Jurkat, Clone E6-1 (cell line): ENCODE measurements around the gene ADSL.

Experiments
- DNase-seq: peaks from one replicate; pipeline ENCODE4 v3.0.0-alpha.2; 2011; ENCODE audit warnings: low read depth, low spot score
- H3K4me3 ChIP-seq: 2 replicates; pipeline ENCODE4 v1.5.1; 2011; ENCODE audit warnings: mild to moderate bottlenecking, low read length, control low read depth, moderate library complexity

The ADSL gene

DNA sequence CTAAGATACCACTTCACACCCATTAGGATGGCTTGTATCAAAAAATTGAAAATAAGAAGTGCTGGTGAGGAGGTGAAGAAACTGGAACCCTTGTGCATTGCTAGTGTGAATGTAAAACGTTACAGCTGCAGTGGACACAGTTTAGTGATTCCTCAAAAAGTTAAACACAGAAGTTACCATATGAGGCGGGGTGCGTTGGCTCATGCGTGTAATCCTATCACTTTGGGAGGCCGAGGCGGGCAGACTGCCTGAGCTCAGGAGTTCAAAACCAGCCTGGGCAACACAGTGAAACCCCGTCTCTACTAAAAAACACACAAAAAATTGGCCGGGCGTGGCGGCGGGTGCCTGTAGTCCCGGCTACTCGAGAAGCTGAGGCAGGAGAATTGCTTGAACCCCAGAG, 67.6 kb downstream of the ADSL start:
- no peak overlapping the region for H3K4me3 ChIP-seq

DNA sequence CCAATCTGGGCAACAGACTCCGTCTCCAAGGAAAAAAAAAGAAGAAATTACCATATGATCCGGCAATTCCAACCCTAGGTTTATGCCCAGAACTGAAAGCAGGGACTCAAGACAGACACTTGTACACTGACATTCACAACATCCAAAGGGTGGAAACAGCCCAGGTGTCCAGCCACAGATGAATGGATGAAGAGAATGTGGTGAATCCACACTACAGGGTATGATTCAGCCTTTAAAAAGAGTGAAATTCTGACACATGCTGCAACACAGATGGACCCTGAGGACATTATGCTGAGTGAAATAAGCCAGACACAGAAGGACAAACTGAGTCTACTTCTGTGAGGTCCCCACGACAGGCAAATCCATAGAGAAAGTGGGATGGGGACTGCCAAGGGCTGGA, 68.0 kb downstream of the ADSL start:
- no peak overlapping the region for H3K4me3 ChIP-seq
- no peak for DNase-seq

More for the DNA sequence above, 67.6 kb downstream of the ADSL start:
- no peak for DNase-seq

DNA sequence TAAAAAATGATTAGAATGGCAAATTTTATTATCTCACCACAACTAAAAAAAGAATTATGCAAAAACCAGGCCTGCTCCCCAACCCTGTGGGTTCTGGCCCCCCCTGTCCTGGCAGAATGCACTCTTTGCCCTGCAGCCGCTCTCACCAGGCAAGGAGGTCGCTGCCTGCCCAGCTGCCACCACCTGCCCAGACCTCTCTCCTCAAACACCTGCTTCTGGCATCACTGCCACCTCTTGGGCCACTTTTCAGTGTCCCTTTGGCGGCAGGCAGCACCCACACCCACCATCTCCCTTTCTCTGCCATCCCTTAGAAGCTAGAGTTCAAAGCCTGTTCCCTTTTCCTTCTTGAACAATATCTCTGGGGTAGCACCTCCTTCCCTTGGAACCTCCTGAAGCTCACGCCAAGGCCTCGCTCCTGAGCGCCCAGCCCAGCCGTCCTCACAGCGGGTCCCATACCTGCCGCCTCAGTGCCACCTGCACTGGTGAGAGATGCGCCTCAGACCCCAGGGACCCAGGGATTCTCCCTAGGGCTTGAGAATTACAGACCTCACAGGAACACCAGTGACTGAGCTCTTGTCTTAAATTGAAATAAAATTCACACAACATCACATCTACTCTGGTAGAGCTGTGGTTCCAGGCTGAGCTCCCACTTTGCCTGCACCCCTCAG, 68.7 kb downstream of the ADSL start:
- no peak overlapping the region for H3K4me3 ChIP-seq
- no peak for DNase-seq

DNA sequence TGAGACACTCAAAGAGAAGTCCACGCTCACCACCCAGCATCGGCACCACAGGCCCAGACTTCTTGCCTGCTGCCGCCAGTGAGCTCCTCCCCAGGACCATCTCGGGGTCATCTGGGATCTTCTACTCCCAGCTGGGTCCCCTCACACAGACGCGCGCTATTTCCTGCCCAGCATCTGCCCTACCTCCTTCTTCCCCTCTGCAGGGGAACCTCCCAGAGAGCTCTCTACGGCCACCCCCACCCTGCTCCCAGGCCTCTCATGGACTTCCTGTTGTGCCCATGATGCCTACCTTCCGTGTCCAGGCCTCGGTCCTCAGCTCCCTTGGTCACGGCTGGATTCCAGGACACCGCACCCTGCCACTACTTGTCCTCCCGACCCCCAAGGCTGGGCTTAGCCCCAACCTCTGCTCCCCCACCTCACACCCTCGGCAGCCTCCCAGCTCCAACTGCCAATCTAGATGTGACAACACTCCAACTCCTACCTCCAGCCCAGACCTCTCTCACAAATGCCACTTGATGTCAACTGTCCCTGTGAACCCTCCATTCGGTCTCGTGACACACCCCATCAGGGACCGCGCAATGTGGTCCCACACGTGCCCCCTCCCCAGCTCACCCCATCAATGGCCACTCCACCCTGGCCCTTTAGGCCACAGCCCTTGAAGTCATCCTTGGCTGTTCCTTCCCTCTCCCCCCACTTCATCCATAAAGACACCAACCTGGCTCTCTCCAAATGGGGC, 69.4 kb downstream of the ADSL start:
- DNase-seq = no peak
- no peak overlapping the region for H3K4me3 ChIP-seq

DNA sequence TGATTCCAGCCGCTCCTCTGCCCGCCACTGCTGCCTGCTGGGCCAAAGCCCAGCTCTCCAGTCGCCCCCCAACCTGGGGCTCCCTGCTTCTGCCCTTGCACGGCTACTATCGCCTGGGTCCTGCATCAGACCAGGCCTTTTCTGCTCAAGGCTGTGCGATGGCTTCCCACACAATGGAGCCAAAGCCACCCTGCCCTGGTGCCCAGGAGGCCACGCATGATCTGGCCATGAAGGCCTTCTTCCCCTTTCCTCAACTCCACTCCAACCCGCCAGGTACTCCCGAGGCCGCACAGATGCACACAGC, 69.9 kb downstream of the ADSL start:
- no peak for DNase-seq
- no peak overlapping the region for H3K4me3 ChIP-seq

DNA sequence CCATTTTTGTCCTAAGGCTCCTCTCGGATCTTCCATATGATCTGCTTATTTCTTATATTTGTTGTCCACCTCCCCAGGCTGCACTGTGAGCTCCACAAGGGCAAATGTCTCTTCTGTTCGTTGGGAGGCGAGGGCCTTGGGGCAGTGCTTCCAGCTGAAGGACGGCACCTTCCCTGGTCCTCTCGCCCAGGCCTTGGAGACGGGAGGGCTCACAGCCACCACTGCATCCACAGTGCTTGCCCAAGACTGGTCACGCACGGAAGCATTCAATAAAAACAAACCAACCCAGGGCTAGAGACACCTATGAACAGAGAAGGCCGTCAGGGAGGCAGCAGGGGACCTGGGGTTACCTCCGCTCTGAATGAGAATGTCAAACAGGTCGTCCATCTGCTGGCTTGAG, 70.3 kb downstream of the ADSL start:
- DNase-seq = no peak
- H3K4me3 ChIP-seq = no peak overlapping the region

DNA sequence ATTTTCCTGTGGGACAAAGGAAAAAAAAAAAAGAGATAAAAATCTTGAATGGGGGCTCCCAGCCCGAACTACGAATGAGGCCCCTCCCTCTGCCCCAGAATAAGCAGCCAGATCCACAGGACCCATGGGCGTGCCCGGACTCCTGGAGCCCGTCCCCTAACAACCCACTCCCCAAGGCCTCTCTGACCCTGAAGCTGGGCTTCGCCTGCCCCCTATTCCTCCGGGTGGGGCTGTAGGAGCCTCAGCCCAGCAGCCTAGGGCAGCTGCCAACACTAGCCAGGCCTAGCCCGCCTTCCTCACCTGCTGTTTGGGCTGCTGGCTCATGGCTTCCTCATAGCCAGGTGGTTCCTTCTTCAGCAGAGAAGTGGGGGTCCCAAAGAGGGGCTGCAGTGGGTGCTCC, 70.7 kb downstream of the ADSL start:
- no peak overlapping the region for H3K4me3 ChIP-seq
- no peak for DNase-seq

DNA sequence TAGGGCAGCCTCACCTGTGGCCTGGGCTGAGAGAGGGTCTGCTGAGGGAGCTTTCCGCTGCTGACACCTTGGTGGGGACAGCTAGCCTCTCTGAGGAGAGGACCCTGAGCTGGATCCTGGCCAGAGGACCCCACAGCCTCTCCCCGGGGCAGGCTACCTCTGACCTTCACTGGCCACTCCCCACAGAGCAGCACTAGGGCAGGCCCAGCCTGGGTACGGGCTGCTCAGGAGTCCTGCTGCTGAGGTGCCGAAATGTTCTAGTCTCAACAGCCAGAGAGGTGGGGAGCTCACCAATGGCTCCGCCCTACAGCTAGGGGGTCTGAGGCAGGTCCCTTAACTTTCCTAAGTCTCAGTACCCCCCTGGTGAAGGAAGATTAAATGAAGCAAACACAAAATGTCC, 71.6 kb downstream of the ADSL start:
- no peak for DNase-seq
- H3K4me3 ChIP-seq = no peak overlapping the region

DNA sequence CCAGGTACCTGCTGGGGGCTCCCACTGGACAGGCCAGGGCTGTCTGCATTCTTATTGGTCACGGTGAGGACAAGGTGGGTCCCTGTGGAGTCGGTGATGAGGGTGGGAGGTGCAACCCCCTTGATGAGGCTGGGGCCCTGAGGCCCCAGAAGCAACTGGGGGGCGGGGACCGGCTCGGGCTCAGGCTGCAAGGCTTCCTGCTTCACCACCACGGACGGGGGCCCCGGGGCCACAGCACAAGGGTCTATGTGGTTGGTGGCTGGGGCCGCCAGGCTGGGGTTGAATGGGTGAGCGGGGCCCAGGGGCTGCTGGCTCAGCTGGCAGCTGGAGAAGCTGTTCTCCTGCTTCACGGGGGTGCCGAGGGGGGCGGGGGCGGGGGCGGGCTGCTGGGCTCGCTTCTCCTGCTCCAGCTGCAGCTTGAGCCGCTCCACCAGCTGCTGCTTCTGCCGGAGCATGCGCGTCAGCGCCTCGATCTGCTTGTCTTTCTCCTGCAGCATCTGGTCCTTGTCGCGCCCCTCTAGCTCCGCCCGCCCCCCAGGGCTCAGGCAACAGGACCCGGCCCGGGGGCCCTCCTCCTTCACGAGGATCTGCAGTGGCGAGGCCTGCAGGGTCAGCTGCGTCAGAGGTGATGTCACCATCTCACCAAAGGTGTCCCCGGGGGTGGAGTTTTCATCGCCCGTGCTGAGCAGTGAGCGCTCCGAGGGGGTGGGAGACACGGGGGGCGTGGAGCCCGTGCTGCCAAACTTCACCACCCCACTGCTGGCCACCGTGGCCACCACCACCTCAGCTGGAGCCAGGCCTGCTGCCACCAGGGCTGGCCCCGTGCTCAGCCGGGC, 72.3 kb downstream of the ADSL start:
- H3K4me3 ChIP-seq = no peak overlapping the region
- DNase-seq = no peak

DNA sequence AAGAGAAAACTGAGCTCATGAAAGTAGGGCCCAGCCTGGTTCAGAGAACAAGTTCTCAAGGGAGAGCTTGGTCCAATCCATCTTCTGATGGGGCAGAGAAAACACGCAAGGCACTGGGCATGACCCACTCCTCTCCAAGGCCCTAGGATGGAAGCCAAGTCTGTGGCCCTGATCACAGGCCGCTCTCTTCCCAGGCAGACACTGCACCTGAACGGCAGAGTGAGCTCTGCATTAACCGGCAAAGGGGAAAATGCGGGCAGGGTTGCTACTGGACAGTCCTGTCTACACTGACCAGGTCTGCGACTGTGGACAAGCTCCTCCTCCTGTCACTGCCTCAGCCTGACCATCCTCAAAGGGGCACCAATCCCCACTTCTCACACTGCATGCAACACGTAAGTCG, 73.4 kb downstream of the ADSL start:
- H3K4me3 ChIP-seq = no peak overlapping the region
- no peak for DNase-seq

DNA sequence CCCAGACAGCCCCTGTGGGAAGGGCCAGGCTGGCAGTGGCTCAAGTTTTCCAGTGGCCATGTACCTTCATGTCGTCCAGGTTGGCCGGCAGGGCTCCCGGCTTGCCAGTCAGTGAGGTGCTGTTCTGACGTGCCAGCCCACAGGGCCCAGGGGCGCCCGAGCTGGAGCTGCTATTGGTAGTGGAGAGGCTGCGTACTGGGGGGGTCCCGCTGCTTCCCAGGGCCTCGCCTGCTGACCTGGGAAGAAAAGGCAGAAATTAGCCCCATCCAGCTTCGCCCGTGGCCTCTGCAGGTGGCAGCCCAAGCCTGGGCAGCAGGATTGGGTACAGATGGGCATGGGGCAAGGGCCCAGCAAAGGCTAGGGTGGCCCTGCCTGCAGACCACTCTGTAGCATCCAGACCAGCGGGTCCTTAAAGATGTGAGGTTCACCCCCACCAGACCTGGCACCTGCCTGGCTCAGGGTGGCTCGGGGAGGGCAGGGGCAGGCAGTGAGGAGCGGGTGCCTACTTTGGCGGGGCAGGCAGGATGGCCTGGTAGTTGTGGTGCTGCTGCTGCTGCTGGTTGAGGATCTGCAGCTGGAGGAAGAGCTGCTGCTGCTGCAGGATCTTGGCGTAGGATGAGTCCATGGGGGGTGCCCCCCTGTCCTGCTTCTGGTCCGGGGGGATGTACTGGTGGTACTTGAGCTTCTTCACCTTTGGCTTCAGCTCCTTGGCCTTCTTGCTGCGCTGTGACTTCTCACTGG, 74.2 kb downstream of the ADSL start:
- DNase-seq = no peak
- no peak overlapping the region for H3K4me3 ChIP-seq

DNA sequence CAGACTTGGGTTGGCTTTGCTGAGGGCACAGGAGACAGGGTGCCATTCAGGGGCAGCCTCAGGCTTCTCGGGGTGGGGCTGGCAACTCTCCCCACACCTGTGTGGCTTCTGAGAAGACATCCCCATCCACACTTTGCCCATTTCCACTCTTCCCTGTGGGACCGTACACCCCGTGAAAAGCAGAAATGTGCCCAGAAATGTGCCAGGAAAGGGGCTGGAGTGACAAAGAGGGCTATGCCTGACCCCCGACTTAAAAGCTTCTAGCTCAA, 74.7 kb downstream of the ADSL start:
- no peak for DNase-seq
- H3K4me3 ChIP-seq = no peak overlapping the region

DNA sequence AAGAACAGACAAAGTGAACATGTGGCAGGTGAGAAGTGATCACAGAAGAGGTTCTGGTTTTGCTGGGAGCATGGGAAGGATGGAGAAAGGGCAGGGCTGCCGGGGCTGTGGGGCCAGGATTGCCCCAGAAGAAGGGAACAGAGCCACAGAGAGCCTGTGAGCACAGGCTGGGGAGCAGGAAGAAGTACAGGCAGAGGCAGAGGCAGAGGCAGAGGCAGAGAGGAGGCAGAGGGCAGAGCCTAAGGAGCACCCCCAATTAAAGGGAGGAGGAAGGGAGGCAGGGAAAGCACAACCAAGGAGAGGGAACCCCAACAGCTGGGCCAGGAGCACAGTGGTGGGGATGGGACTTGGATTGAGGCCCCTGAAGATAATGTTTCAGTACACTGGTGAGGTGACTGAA, 75.6 kb downstream of the ADSL start:
- no peak overlapping the region for H3K4me3 ChIP-seq

DNA sequence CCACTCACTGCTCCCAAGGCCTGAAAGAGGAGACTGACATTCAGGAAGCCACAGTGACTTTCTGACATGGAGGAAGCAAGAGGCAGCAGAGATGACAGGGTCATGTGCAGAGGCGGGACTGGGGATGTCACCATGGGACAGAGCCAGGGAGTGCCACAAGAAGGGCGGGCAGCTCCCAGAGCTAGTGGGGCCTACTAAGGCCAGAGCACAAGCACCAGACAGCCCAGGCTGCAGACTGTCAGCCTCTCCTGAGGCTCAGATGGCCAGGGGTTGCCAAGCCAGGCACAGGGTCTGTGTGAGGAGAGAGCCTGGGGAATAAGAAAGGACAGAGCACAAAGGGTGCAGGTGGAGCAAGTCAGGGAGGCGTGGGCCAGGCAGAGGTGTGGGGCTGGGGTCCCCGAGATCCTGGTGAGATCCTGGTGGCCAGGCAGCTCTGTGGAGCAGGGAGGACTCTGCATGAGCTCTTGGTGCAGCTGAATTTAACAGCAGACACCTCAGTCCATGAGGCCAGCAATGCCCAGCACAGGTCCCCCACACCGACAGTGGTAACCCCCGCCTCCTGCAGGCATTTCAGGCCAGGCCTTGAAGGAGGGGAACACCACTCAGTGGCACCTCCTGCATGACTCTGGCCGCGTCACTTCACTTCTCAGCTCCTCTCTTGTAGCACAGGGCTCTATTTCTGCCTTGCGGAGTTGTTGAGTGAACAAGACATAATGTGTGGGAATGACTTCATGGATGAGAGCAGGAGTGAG, 76.4 kb downstream of the ADSL start:
- DNase-seq = no peak
- H3K4me3 ChIP-seq = no peak overlapping the region

More for the DNA sequence above, 75.6 kb downstream of the ADSL start:
- DNase-seq = no peak

DNA sequence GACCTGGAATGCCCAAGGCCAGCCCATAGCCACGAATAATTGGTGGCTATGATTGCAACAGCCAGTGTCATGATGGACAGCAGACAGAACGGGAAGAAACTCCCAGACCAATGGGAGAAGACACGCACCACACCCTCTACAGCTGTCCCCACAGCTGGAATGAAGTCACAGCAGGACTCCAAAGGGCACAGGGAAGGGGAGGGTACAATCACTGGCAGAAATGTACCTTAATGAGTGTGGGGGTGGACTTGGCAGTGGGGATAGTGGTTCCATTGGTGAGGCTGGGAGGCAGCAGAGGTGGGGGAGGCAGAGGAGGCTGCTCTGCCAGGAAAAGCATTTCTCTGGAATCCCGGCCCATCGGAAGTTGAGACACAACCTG, 77.0 kb downstream of the ADSL start:
- DNase-seq = no peak
- H3K4me3 ChIP-seq = no peak overlapping the region

DNA sequence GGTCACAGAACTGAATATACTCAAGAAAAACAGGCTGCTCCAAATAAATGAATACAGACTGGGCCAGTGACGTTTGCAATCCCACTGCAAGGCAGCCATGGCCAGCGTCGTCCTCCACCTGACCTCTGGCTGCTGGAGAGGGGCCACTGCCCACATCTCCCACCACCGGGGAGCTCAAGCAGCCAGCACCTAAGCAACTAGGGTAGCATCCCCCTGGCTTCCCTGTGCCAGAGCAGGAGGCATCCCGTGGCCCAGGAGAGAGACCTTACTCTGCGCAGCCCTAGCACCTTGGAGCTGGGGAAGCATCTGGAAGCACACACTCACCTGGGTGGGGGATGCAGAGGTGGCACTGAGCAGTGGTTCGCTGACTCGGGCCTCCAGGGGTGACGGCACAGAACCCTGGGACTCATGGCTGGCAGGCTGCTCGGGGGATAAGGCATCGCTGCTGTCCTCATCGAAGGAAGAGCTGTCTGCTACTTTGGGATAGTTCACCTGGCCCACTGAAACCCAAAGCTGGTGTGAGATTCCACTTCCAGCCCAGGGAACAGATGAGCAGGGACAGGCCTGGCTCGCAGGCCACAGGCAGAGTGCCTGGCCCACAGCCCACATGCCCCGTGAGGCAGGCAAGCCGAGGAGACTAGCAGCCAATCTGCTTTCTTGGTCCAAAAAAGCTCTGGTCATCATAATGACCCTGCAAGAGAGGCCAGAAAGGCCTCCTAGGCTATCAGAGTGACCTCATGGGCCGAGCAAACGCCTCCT, 77.8 kb downstream of the ADSL start:
- no peak overlapping the region for H3K4me3 ChIP-seq
- DNase-seq = no peak

DNA sequence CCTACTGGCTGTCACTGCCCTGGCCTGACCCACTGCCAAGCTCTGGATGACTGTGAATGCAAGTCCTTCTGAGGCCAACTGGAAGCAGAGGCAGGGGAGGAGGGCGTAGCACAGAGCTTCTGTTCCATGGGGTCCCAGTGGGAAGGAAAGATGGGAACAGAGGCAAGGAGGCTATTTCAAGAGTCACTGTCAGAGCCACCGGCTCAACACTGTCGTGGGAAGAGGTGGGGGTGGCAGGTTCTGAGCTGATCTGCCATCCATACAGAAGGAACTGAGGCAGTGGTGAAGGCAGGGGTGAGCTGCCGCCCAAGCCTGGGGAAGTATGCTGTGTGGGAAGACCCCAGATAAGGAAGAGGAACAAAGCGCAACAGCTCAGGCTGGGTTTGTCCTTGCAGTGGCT, 78.8 kb downstream of the ADSL start:
- no peak overlapping the region for H3K4me3 ChIP-seq
- DNase-seq = no peak

DNA sequence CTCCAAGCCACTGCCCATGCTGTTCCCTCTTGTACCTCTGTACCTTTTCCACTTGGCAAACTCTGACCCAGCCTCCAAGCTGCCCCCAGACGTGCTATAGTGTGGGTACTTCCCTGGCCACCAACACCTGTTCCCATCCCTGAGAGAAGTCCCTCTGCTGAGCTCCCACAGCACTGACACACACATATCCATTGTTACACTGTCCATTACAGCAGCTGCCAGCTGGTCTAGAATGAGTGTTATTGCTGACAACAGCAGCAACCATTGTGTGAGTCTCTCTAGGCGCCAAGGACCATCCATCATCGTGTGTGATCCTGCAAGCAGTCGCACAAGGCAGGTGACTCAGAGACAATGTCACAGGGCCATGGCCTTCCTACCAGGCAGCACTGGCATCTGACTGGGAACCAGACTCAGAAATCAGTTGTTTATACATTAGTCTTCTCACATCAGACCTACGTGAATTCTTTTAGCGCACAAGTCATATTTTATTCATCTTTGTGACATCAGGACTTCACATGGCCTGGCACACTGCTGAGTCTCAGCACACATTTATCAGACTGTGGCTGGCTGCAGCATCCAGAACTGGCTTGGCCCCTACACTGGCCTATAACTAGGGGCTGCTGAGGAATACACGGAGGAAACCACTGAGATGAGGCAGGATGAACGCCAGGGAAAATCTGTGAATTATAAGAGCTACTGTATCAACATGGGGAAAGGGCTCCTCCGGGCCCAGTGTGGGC, 80.5 kb downstream of the ADSL start:
- DNase-seq = no peak
- no peak overlapping the region for H3K4me3 ChIP-seq
